Hepatic stellate cell (primary cell): ENCODE results near the gene ADAMTS12.

ENCODE experiments used
- DNase-seq: peaks from one replicate; pipeline ENCODE4 v3.0.0; 2011; ENCODE audit warnings: low spot score

ADAMTS12 gene

DNA sequence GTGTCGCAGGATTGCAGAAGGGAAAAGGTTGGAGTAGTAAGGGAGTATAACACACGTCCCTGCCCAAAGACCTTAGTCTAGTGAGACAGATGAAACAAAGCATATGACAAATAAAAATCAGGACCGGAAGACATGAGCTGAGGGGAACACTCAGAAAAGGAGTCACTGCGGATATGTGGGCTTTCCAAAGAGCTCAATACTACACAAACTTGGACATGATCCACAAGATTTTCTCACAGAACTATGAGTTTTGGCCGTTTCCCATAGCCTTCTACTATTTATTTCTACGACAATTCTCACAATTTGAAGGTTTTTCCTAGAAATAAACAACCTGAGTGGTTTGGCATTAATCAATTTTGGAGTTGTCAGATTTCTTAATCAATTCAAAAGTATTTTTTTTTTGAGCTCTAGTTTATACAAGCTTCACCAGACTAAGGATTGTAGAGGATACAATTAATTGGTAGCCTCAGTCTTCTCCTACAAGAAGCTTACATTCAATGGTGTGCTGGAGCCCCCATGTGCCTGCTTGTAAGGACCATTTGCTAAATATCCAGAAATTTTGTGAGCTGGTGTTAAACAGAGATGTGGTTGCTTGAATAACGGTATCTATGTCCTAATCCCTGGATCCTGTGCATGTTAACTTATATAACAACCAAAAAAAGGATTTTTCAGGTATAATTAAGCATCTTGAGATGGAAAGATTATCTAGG, 91.4 kb downstream of the ADAMTS12 start:
- DNase-seq = no peak

DNA sequence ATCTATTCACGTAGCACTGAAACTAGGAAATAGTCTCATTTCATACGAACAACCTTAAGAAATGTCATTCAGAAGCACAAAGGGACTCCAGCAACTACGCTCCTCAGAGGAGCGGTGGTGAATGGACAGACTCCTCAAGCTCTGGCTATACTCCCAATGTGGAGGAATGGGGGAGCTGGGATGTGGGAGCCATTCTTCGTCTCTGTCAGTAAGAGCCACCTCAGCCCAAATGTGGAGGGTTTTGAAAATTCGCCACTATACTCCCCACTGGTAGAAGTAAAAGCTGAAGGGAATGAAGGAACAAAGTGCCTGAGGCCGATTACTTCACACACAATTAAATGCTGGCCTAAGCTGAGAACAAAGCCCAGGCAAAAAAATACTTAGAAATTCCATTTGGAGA, 96.3 kb downstream of the ADAMTS12 start:
- DNase-seq = no peak

DNA sequence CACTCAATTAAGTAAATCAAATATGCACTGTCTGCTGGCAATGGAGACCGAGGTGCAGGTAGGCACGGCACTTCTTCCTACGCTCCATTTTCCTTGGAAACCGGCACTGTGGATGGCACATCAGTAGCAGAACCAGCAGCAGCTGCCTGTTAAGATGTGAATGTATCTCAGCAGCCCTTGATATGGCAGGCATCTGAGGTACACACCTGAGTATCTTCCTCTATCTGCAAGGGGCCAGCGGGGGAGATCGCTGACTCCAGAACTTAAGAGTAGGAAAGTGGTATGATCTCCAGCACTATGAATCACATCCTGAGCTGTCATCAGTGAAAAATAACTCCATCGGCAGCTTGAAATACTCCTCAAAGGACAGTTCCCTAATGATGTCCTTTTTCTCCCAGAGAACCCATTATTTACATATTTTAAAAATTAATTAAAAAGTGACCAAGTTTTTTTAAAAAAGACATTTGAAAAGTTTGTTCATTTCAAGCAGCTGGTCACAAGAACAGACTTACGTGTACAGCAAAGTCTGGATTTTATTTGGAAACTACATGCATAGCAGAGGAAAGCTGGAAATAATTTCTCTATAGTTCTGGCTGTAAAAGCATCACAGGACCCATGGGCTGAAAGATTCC, 97.1 kb downstream of the ADAMTS12 start:
- no peak for DNase-seq

DNA sequence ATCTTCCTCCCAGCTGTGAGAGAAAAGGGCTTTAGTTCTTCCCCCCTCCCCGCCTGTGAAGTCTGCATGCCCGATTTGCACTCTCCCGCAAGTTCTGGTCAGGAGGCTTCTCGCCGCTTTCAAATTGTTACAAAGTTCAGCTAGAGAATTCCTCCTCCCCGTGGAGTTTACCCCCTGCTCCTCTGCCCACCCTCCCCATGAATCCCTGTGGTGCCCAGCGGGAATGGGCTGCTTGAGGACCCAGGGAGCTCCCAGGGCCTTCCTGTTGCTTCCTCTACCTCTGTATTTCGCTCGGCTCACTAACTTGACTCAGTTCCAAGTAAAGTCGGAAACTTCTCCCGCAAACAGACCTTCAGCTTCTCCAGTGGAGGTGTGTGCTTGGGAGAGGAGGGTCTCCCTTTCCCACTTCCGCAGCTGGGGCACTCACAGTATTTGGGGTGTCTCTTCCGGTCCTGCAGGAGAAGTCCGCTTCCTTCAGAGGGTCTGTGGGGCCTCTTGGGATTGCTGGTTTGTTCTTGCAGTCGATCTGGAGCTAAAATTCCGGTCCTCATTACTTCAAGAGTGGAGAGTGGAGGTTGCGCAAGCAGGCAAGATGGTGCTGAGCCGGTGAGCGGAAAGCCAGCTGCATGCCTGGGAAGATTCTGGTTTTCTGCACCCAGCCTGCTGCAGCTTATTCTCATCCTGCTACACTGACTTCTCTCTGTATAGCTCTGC, 97.8 kb downstream of the ADAMTS12 start:
- DNase-seq = no peak

DNA sequence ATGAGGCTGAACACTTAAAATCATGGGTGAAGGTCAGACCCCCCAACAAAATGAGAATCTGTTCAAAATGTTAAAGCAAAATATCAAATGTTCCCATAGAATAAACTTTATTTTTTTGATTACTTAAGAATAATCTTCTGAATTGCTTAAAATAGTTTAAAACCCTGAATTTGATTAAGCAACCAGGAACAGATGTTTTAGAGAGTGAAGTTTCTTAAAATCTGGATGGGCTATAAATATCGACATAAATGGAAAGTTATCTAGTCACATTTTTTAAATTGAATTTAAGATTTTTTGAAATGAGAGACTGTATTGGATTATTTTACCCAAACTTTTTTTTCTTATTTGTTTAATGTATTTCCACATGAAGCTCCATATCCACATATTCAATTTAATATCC, 98.5 kb downstream of the ADAMTS12 start:
- DNase-seq = no peak

DNA sequence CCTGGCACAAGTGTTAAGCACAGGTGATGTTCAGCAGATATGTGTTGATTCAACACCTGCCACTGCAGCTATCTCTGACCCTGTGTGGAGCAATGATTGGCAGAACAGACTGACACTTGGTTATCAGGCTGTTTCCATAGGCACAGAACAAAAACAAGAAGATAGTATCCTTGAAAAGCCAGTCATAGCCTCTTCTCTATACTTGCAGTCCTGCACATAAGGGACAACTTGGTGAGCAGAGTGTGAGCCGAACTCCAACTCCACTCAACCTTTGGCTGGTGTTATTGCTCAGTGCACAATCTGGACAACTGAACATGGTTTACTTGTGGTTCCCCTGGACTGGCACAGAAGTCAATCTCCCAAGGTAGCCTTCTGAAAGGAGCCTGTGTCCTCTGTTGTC, 99.2 kb downstream of the ADAMTS12 start:
- no peak for DNase-seq

DNA sequence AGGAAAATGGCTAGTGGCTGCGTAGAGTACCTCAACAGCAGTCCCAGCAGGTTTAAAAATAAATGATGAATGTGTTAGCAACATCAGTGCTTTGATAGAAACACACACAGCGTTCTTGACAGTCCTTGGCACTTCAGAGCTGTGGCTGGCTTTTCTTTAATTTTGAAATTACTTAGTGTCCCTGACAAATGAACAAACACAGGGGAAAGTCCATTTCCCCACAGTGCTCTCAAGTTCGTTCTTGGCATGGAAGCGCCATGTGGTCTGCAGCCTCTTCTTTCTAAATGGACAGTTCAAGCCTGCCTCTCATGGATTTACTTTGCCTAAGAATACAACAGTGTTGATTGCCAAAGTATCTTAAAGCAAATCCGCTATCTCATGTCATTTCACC, 102.2 kb downstream of the ADAMTS12 start:
- no peak for DNase-seq

DNA sequence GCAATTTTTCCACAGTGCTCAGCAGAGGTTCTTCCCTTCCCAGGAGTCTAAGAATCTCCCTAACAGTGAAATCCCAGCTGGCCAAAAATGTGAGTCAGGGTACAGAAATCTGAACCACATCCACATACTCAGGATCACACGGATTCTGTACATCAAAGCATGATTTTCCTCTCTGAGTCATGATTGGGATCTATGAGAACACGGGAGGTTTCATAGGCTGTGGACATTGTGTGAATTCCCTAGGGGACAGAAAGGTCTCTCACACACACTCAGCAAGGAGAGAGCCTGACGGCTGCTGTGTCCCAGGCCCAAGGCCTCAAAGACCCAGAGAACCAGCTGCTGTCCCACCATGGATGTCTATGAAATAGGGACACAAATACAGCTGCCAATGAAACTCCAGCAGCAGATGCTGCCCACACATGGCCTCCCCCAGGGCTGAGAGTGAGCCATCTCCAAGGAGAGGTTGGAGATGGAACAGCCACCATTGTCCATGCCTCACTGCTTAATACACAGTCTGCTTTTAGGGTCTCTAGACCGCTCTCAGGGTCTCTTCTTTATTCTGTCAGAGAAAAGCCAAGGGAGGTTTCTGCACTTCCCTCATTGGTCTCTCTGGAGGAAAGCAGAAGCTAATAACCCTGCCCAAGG, 102.7 kb downstream of the ADAMTS12 start:
- peak; percentile 77 for DNase-seq

DNA sequence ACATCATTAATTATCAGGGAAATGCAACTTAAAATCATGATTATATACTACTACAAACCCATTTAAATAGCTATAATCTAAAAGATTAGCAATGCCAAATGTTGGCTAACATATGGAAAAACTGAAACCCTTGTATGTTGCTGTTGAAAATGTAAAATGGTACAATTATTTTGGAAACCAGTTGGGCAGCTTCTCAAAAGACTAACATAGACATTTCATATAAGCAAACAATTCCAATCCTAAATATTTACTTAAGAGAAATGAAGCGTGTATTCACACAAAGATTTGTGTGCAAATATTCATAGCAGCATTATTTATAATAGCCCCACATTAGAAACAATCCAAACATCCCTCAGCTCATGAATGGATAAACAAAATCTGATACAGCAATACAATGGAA, 106.2 kb downstream of the ADAMTS12 start:
- no peak for DNase-seq

DNA sequence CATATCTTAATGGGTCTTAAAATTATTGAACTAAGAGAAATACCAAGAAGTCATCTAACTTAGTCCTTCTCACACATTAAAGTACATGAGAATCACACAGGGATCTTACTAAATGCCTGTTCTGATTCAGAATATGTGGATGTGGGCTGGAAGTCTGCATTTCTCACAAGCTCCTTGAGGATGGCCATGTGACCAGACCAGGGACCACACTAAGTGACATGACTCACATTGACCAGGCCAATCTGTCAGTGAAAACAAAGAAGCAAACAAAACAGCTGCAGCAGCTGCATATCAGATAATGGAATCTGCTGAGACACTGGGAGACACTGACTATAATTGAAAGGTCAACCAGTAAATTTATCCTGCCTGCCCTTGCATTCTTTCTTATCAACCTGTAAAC, 110.5 kb downstream of the ADAMTS12 start:
- peak; percentile 45 for DNase-seq

DNA sequence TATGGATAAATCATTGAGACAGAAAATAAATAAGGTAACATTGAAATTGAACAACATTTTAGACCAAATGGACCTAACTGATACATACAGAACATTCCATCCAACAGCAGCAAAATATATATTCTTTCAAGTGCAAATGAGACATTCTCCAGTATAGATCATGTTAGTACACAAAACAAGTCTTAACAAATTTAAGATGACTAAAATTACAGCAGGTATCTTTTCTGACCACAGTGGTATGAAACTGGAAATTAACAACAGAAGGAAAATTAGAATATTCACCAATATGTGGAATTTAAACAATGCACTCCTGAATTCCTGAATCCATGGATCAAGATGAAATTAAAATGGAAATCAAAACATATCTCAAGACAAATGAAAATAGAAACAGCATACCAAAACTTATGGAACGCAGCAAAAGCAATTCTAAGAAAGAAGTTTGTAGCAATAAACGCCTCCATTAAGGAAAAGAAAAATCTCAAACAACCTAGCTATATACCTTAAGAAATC, 115.6 kb downstream of the ADAMTS12 start:
- no peak for DNase-seq

DNA sequence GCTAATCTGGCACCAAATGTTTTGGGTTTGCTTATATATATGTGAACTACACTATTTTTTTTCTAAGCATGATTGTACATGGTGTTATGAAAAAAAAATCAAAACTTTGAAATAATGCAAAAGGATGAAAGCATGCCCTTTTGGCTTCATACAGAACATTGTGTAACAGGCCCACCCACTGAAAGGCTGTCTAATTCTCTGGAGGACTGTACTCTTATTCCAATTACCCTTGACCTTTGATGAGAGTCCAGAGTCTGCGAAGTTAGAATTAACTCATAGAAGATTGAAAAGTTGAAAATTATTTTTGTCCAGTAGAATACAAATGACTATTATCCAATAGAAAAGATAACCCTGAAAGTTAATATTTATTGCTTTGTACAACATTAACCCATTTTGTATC, 117.4 kb downstream of the ADAMTS12 start:
- DNase-seq = no peak

DNA sequence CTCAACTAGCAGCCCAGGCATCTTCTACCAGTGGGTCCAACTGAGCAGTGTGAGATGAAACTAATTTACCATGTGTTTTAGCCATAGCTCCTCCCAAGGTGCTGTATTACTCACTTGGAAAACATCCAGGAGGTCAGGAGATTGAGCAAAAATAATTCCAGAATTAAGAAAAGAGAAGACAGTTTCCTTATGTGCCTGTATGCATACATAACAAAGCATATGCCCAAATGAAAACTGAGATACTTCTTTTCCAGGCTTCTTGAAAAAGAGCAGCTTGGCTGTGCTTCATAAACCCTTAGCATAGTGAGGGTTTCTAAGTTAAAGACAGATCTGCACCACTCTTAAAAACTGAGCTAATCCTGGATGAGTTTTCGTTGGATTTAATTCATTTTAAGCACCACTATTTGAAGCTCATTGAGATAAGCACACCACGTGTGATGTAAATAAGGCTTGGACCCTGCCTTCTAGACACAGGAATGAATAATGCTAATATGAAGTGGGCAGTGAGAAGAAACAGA, 119.4 kb downstream of the ADAMTS12 start:
- no peak for DNase-seq

DNA sequence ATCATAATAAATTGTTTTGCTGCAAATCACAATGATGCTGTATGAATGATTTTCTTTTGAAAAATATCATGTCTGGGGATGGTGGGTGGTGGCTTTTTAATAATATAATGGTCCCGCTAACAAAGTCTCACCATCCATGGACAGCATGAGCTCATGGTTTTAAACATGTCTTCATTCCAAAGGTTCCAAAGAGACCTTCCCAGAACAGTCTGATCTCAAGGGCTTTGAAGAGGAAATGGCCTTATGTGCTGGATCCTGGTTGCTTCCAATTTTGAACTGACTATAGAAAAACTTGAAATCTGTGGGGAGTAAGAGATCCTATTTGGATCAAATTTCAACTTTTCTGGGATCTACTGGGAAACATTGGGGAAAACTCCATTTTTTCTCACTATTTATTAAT, 121.8 kb downstream of the ADAMTS12 start:
- DNase-seq = no peak

DNA sequence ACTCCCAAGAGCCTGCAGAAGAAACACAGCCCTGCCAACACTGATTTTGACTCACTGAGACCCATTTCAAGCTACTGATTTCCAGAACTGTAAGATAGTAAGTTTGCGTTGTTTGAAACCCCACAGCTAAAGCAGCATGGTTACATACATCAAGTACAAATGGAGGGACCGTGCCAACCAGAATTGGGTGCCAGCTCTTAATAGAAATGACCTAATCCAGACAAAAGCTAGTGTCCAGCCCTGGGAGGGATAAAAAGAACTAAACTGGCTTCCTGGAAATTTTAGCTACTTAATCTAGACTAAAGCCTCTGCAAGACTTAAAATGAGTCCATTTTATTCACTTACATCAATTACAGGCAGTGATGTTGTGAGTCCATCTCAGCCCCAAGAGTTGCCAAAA, 122.6 kb downstream of the ADAMTS12 start:
- DNase-seq = no peak

DNA sequence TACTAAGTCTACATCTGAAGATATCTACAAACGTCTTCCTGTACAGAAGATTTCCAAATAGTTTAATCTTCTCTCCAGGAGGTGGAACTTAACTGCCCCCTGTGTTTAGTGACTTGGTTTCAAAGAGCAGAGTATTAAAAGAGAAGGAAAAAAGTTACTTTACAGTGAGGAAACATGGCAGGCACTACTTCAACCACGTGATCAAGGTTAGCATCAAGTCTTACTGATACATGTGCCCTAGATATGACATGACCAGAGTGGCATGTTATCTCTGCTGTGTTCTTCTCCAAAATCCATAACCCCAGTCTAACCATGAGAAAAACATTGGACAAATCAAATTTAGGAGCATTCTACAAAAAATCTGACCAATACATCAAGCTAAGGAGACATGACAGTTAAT, 125.8 kb downstream of the ADAMTS12 start:
- DNase-seq = no peak

DNA sequence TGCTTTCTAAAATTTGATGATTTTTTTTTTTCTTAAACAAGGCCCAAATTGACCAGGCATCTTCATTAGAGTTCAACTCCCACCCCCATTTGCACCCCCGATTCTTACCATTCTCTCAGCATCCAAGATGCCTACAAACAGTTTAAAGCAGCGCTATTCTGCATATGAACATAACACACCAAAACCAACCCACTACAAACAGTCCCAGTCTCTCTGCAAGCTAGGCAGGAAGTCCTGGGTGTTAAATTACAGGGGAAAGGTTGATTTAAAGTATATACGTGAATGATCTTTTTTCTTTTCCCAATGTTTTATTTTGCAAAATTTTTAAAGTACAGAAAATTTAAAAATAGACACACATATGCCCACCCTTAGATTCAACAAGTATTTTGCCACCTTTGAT, 127.0 kb downstream of the ADAMTS12 start:
- DNase-seq = no peak

DNA sequence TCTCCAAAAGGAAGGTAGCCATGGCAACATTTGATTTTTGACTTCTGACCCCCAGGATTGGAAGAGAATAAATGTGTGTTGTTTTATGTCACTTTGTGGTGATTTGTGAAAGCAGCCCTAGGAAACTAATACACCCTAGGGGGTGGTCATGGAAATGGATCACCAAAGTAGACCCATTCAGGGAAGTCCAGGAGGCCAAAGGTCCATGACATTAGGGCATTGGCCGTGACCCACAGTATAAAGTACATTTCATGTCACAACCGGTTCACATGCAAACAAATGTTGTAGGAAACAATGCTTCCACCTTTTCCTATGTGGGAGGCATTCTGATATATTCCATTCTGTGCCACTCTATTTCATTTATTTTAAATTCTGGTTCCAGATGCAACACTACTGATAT, 128.4 kb downstream of the ADAMTS12 start:
- no peak for DNase-seq

DNA sequence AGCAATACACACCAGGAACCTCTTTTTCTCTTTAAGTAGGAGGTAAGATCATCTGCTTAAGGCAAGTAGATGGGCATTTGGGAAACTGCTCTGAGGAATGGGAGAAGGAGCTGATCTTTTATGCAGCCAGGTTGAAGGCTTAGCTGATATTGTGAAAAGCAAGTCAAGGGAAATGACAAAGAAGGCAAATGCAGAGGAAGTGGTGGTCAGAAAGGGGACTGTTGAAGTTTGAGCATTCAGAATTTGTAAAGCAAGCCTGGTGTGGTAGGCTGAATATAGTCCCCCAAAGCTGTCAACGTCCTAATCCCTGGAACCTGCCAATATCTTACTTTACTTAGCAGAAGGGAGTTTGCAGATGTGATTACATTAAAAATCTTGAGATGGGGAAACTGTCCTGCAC, 128.9 kb downstream of the ADAMTS12 start:
- DNase-seq = no peak

DNA sequence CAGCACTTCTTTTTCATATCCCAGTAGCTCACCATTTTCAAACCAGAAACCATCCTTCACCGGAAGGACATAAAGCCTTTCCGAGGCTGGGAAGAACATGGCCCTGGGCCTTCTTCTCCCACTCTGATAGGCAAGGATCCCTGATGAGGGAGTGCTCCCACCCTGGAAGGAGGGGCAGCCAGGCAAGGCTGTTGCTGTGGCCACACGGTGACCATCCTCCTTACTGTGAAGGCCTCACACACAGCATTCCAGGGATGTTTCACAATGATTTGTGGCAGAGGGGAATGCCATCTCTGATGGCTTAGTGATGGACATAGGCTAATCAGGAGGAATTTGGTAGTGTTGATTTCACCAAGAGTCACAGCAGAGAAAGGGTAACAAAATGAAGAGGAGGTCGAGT, 130.7 kb downstream of the ADAMTS12 start:
- DNase-seq = peak; percentile 25

DNA sequence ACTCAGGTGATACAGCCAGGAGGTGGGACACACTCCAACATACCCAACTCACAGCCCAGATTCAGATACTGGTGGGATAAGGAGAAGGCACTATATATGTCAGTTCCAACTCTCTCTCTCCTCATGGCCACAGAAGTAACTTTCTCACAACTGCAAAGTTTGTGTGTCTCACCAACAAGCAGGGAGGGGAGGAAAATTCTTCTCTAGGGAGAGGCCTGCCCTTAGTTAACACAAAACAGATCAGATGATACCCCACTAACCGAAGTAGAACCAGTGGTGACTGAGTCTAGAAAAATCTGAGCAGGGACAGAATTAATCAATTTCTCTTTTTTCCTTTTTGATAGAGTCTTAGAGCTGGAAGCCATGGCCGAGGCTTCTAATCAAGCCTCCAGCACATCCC, 133.1 kb downstream of the ADAMTS12 start:
- DNase-seq = no peak

DNA sequence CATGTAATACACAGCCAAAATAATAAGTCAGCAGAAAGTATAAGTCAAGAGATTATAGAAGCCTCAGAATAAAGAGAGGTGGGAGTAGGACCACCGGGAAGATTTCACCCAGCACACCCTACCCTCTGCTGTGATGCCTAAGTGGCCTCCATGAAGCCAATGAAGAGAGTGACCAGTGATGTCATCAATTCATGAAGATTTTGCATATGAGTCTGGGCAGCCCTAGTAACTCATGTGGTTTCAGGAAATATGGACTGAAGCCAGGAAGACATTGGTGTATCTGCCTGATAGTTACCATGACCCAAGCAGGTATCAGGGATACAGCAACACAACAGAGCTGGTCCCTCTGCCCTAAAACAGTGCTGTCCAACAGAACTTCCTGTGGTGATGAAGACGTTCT, 135.3 kb downstream of the ADAMTS12 start:
- no peak for DNase-seq

DNA sequence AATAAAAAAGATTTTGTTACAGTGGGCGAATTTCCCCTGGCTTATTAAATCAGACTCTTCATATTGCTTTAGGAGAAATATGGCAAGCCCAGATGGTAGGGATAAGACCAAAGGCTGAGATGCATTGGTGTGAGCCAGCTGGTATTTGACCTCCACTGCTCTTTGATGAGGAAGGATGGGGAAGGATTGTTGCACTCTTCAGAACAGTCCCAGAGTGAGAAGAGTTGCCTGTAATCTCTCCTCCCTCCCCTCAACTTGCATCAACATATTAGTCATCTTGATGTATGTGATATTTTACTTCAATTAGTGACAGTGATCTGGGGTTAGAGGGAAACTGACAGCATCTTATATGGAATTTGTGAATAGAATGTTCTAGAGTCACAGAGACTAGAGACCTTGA, 136.6 kb downstream of the ADAMTS12 start:
- DNase-seq = no peak
